22Rv1 (cell line): ENCODE data around the gene METTL2A.
A peak's percentile ranks its signal among the peaks of the same experiment; 100 is the strongest.
"Not testable (repeated sequence)": the region's sequence is repeated elsewhere in the genome, so short reads cannot be mapped to it uniquely, and the experiment has no call there.

Source experiments
- H3K27ac ChIP-seq: fragments of 450-650 bp; 2 replicates; pipeline ENCODE4 v1.5.1; 2017
- CTCF ChIP-seq: fragments of 450-650 bp; IDR thresholded peaks from 2 replicates; pipeline ENCODE4 v1.5.1; 2017; ENCODE audit warnings: mild to moderate bottlenecking
- ZFX ChIP-seq: fragments of 450-650 bp; IDR thresholded peaks from 2 replicates; pipeline ENCODE4 v1.6.1; 2017; ENCODE audit warnings: antibody characterized with exemption, borderline replicate concordance

METTL2A gene

GRCh38 chr17:62444063-62444462, 20.4 kb downstream of the METTL2A start:
- TF ChIP-seq ZFX, result no peak
- TF ChIP-seq CTCF, result no peak
- H3K27ac ChIP-seq, result no peak overlapping the region

- not testable (repeated sequence) for H3K27ac ChIP-seq
Observed at GRCh38 chr17:62445791-62446190, 22.1 kb downstream of the METTL2A start.

- H3K27ac ChIP-seq, result not testable (repeated sequence)
Observed at GRCh38 chr17:62452195-62452594, 28.5 kb downstream of the METTL2A start.

GRCh38 chr17:62453041-62453440, 29.3 kb downstream of the METTL2A start:
- not testable (repeated sequence) for H3K27ac ChIP-seq

GRCh38 chr17:62453656-62454055, 30.0 kb downstream of the METTL2A start:
- not testable (repeated sequence) for H3K27ac ChIP-seq

- not testable (repeated sequence) for H3K27ac ChIP-seq
Observed at GRCh38 chr17:62454111-62454510, 30.4 kb downstream of the METTL2A start.

- TF ChIP-seq ZFX (no peak), CTCF (no peak)
- H3K27ac ChIP-seq, result no peak overlapping the region
Observed at GRCh38 chr17:62456016-62456415, 32.3 kb downstream of the METTL2A start.

GRCh38 chr17:62458483-62458882, 34.8 kb downstream of the METTL2A start:
- not testable (repeated sequence) for H3K27ac ChIP-seq

- not testable (repeated sequence) for H3K27ac ChIP-seq
Observed at GRCh38 chr17:62464422-62464821, 40.7 kb downstream of the METTL2A start.

GRCh38 chr17:62465271-62465670, 41.6 kb downstream of the METTL2A start:
- H3K27ac ChIP-seq, result not testable (repeated sequence)

GRCh38 chr17:62470666-62471379, 47.1 kb downstream of the METTL2A start:
- H3K27ac ChIP-seq, result 0 out of 2 replicates have a peak overlapping the region, but pooled peaks have one; percentile 33

- not testable (repeated sequence) for H3K27ac ChIP-seq
Observed at GRCh38 chr17:62471380-62471880, 47.7 kb downstream of the METTL2A start.

- not testable (repeated sequence) for H3K27ac ChIP-seq
Observed at GRCh38 chr17:62473030-62473982, 49.6 kb downstream of the METTL2A start.

- H3K27ac ChIP-seq, result peak overlapping the region; percentile 78; the same call in 1 of the 2 replicates
Observed at GRCh38 chr17:62477111-62477510, 53.4 kb downstream of the METTL2A start.

GRCh38 chr17:62477718-62478408, 54.2 kb downstream of the METTL2A start:
- peak overlapping the region; percentile 78 for H3K27ac ChIP-seq
